HG03457 (cell line): Measurements from ENCODE around the gene PDILT.
"Not testable (repeated sequence)": the region's sequence is repeated elsewhere in the genome, so short reads cannot be mapped to it uniquely, and the experiment has no call there.

Experiments used
- ATAC-seq: cut with Tn5 transposase; IDR thresholded peaks from one replicate; pipeline ENCODE4 v1.9.1; 2021; ENCODE audit warnings: moderate number of reproducible peaks; ENCODE audit not compliant: unreplicated experiment

Gene PDILT

GRCh38 chr16:20323591-20324117, 80.9 kb downstream of the PDILT start:
- ATAC-seq = no peak

- no peak for ATAC-seq
Observed at GRCh38 chr16:20322696-20323095, 81.8 kb downstream of the PDILT start.

- ATAC-seq = no peak
Observed at GRCh38 chr16:20321671-20322070, 82.9 kb downstream of the PDILT start.

GRCh38 chr16:20321051-20321450, 83.5 kb downstream of the PDILT start:
- not testable (repeated sequence) for ATAC-seq

- ATAC-seq = no peak
Observed at GRCh38 chr16:20320592-20320991, 83.9 kb downstream of the PDILT start.

GRCh38 chr16:20320178-20320577, 84.4 kb downstream of the PDILT start:
- no peak for ATAC-seq

- ATAC-seq = no peak
Observed at GRCh38 chr16:20319406-20319805, 85.1 kb downstream of the PDILT start.

- ATAC-seq = no peak
Observed at GRCh38 chr16:20318437-20318836, 86.1 kb downstream of the PDILT start.

- no peak for ATAC-seq
Observed at GRCh38 chr16:20318006-20318405, 86.5 kb downstream of the PDILT start.

GRCh38 chr16:20317117-20317516, 87.4 kb downstream of the PDILT start:
- ATAC-seq = no peak

- ATAC-seq = no peak
Observed at GRCh38 chr16:20316715-20317114, 87.8 kb downstream of the PDILT start.

- ATAC-seq = no peak
Observed at GRCh38 chr16:20315764-20316163, 88.8 kb downstream of the PDILT start.

- ATAC-seq = no peak
Observed at GRCh38 chr16:20314575-20314974, 90.0 kb downstream of the PDILT start.

- ATAC-seq = no peak
Observed at GRCh38 chr16:20313741-20314140, 90.8 kb downstream of the PDILT start.

- ATAC-seq = not testable (repeated sequence)
Observed at GRCh38 chr16:20312536-20313095, 91.9 kb downstream of the PDILT start.

GRCh38 chr16:20311548-20311947, 93.0 kb downstream of the PDILT start:
- ATAC-seq = no peak

GRCh38 chr16:20310421-20311395, 93.8 kb downstream of the PDILT start:
- ATAC-seq = no peak

- no peak for ATAC-seq
Observed at GRCh38 chr16:20309786-20310185, 94.8 kb downstream of the PDILT start.
